Retinal pigment epithelial cell (primary cell): ENCODE measurements around the gene ABCC1.

Source experiments
- DNase-seq: peaks from one replicate; pipeline ENCODE4 v3.0.0-alpha.2; 2010; ENCODE audit warnings: low read depth
- H3K4me3 ChIP-seq: 2 replicates; pipeline ENCODE4 v1.5.1; 2011; ENCODE audit warnings: mild to moderate bottlenecking, low read length, control low read depth, moderate library complexity
- TF ChIP-seq, protein P1 (sequence below): conservative IDR thresholded peaks from 2 replicates; pipeline ENCODE4 v1.5.1; 2011; ENCODE audit warnings: low read depth, low read length, control low read depth, inconsistent platforms

The ABCC1 gene

DNA sequence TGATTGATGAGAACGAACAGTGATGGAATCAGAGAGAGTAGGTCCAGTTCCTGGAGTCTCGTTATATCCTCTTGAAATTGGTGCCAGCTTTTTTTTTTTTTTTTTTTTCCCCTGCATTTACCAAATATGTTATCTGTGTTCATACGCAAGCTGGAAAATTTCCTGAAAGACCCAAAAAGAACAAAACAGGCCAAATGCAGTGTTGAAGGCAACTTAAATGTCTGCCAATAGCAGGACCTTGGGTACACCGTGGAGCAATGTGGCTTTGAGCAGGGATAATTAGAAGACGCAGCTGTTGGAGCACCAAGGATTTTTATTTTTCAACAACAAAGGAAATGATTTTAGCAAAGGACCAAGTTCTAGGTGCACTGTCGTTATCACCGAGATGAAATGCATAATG lies 168.9 kb downstream of the ABCC1 start:
- TF ChIP-seq, protein P1, sequence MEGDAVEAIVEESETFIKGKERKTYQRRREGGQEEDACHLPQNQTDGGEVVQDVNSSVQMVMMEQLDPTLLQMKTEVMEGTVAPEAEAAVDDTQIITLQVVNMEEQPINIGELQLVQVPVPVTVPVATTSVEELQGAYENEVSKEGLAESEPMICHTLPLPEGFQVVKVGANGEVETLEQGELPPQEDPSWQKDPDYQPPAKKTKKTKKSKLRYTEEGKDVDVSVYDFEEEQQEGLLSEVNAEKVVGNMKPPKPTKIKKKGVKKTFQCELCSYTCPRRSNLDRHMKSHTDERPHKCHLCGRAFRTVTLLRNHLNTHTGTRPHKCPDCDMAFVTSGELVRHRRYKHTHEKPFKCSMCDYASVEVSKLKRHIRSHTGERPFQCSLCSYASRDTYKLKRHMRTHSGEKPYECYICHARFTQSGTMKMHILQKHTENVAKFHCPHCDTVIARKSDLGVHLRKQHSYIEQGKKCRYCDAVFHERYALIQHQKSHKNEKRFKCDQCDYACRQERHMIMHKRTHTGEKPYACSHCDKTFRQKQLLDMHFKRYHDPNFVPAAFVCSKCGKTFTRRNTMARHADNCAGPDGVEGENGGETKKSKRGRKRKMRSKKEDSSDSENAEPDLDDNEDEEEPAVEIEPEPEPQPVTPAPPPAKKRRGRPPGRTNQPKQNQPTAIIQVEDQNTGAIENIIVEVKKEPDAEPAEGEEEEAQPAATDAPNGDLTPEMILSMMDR = no peak
- H3K4me3 ChIP-seq = no peak overlapping the region
- DNase-seq = no peak

DNA sequence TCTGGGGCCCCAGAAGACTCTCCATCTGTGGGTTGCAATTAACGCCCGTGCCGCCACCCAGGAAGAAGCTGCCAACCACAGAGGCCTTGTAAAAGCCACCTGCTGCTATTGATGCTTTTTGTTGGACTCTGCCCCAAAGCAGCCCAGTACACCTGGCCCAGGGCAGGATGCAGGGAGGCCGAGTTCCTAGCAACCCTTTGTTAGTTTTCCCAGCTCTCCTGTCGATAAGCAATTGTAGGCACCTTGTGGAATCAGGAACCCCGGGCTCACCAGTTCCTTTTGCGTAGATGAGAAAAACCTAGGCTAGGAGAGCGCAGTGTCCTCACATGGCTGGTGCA lies 170.6 kb downstream of the ABCC1 start:
- TF ChIP-seq, protein P1 = no peak
- DNase-seq = no peak
- no peak overlapping the region for H3K4me3 ChIP-seq

DNA sequence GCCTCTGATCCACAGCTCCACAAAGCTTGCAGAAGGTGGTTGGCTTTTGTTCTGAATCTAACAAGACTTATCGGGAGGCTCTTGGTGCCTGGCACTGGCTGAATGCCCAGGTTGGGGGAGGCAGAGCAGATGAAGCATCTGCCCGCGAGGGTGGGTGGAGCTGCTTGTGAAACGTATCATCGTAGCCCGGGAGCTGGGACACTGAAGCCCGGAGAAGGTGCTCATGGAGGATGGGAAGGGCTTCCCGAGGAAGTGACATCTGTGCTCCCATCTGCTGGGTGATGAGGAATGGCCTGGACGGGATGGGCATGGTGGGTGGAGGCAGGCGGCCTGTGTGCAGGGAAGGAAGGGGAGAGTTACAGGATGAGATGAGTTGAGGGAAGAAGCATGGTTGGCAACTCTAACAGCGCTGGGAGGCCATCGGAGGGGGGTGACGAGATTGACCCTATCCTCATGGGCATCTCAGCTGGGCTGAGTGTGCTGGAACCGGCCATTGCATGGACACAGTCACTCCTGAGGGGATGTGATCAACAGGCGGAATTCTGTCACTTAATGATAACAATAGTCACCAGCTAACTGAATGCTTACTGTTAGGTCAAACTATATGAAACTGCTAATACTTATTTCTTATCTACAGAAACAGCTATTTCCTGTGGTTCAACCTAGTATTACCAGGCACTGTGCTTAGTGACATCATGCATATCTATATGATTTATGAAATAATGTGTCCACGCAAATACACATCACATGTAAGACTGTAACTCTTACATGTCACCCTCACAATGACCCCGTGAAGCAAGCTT lies 171.2 kb downstream of the ABCC1 start:
- TF ChIP-seq, protein P1 = no peak
- no peak overlapping the region for H3K4me3 ChIP-seq
- DNase-seq = peak; percentile 83

DNA sequence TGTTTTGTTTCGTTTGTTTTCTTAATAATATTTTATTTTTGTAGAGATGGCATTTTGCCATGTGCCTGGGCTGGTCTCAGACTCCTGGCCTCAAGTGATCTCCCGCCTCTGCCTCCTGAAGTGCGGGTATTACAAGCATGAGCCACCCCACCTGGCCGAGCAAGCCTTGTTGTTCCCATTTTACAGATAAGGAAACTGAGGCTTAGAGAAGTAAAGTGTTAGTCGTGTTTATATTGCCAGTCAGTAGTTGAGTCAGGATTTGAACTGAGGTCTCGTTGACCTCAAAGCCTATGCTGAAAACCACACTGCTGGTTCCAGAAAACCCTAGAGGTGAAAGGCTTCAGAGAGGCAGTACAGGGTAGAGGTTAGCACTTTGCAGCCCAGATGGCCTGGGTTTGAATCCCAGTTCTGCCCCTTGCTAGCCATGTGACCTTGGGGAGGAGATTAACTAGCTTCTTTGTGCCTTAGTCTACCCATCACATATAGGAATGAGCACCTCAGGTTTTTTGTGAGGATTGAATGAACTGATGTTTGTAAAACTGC lies 171.8 kb downstream of the ABCC1 start:
- no peak overlapping the region for H3K4me3 ChIP-seq
- TF ChIP-seq, protein P1 = no peak
- no peak for DNase-seq

DNA sequence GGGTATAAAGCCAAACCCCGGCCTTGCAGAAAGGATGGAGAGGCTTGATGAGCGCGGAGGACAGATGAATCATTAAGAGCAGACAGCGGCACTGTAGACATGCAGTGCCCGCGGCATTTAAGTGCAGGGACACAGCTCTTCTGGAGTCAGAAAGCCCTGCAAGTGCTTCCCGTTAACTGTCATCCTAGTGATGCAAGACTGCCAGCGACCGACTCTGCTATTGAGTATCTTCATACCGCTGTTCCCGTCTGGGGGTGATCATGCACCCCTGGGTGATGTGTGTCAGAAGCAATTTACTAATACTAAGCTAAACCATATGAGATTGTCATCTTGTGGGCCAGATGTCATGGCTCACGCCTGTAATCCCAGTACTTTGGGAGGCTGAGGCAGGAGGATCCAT lies 172.8 kb downstream of the ABCC1 start:
- DNase-seq = no peak
- no peak overlapping the region for H3K4me3 ChIP-seq
- TF ChIP-seq, protein P1 = no peak

DNA sequence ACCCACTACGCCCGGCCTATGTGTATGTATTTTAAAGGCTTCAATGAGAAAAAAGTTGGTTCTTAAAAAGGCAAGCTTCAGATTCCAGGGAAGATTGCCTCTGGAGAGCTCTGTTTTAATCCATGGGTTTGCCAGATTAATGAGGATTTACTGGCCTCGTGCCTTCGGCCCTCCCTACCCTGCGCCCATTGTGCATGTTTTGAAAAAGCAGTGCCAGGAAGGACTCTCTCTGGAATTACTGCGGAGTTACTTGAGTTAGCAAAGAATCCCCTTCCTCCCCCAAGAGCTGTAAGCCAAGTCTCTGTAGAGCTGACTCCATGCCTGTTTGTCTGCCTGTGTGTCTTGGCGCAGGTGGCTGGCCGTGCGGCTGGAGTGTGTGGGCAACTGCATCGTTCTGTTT lies 175.0 kb downstream of the ABCC1 start:
- no peak overlapping the region for H3K4me3 ChIP-seq
- peak; percentile 91 for DNase-seq
- TF ChIP-seq, protein P1 = no peak

DNA sequence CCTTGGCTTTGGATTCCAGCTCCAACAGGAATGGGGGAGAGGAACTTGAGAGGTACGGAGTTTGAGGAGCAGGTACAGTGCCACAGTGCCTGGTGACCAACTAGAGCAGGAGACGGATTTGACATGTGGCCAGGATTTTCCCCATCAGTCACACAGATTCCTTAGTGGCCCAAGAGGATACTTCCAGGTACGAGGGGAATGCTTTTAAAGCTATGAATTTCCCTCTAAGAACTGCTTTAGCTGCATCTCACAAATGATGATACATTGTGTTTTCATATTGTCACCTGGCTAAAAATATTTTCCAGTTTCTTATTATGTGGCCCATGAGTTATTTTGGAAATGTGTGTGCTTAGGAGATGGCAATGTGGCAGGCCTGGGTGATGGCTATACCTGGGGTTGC lies 175.6 kb downstream of the ABCC1 start:
- H3K4me3 ChIP-seq = no peak overlapping the region

More for the DNA sequence above, 175.6 kb downstream of the ABCC1 start:
- TF ChIP-seq, protein P1 = no peak
- no peak for DNase-seq
